B cell (primary cell): ENCODE measurements around the gene EHD4. TPM values are rescaled to one million over a fixed set of nuclear protein-coding genes. Genes with fewer than 3 reads are reported as not detected.

Source experiments
- ATAC-seq: fragments of 200-7000 bp; cut with Tn5 transposase; one replicate; pipeline ENCODE4 v1.10.0; 2021; ENCODE audit warnings: low read depth, mild to moderate bottlenecking, moderate number of reproducible peaks, moderate library complexity
- CTCF ChIA-PET: fragments of 350-600 bp; sonication (Branson Sonifier 250); formaldehyde crosslinking; loops from one replicate; lab custom pipeline; 2021; ENCODE audit warnings: antibody characterized with exemption, inconsistent platforms; lab: Charles Lee
- POLR2A ChIA-PET: fragments of 350-600 bp; sonication (Branson Sonifier 250); formaldehyde crosslinking; loops from one replicate; lab custom pipeline; 2021; ENCODE audit warnings: antibody characterized with exemption; lab: Charles Lee
- DNase-seq: peaks from one replicate; pipeline ENCODE4 v3.0.0; 2013
- H2AFZ ChIP-seq: 2 replicates; pipeline ENCODE4 v1.6.1; 2012; ENCODE audit warnings: mild to moderate bottlenecking, low read depth, low read length; ENCODE audit not compliant: insufficient read depth, poor library complexity, severe bottlenecking
- H3K27ac ChIP-seq, 2 donors: 1 replicate in 1 of 2; 2 replicates in 1 of 2; pipeline ENCODE4 v1.5.1; 2012 to 2013; ENCODE audit warnings: low read length in 2 of 2, mild to moderate bottlenecking in 2 of 2, moderate library complexity in 1 of 2
- H3K27me3 ChIP-seq, 4 experiments: fragments of 200-600 bp in 1 of 4; sonication (generic) in 1 of 4; replicated peaks in 1 of 4; 1 replicate in 2 of 4; 2 replicates in 2 of 4; pipeline versions ENCODE4 v1.6.1 to v1.7.0; 2013 to 2016; ENCODE audit warnings: low read length in 3 of 4, mild to moderate bottlenecking in 2 of 4, mixed read lengths in 1 of 4, moderate library complexity in 1 of 4; ENCODE audit not compliant: insufficient read depth in 4 of 4, control insufficient read depth in 3 of 4; ENCODE audit errors: control extremely low read depth in 1 of 4
- H3K36me3 ChIP-seq, 2 experiments: replicated peaks in 1 of 2; 1 replicate in 1 of 2; 2 replicates in 1 of 2; pipeline versions ENCODE4 v1.6.1 to v1.7.1; 2013; ENCODE audit warnings: low read length in 1 of 2; ENCODE audit not compliant: insufficient read depth in 2 of 2, control insufficient read depth in 1 of 2; ENCODE audit errors: control extremely low read depth in 1 of 2, extremely low read depth in 1 of 2
- H3K4me1 ChIP-seq, 2 donors: fragments of 200-600 bp in 1 of 2; sonication (generic) in 1 of 2; 1 replicate in 1 of 2; 2 replicates in 1 of 2; pipeline versions ENCODE4 v1.5.1 to v1.6.1; 2013 to 2017; ENCODE audit warnings: low read length in 2 of 2; ENCODE audit not compliant: control insufficient read depth in 2 of 2, insufficient read depth in 2 of 2
- H3K4me2 ChIP-seq: replicated peaks from 2 replicates; pipeline ENCODE3; 2012; ENCODE audit warnings: mild to moderate bottlenecking, low read depth, low read length; ENCODE audit not compliant: poor library complexity, severe bottlenecking
- H3K4me3 ChIP-seq, 5 experiments: fragments of 200-600 bp in 1 of 5; sonication (generic) in 1 of 5; 1 replicate in 3 of 5; 2 replicates in 2 of 5; pipeline versions ENCODE4 v1.5.1 to v1.7.0; 2011 to 2016; ENCODE audit warnings: low read length in 4 of 5, mild to moderate bottlenecking in 4 of 5, low read depth in 2 of 5, control low read depth in 1 of 5, moderate library complexity in 1 of 5; ENCODE audit not compliant: insufficient read depth in 1 of 5; ENCODE audit errors: control extremely low read depth in 1 of 5, extremely low read depth in 1 of 5
- H3K79me2 ChIP-seq: fragments of 200-600 bp; sonication (generic); one replicate; pipeline ENCODE4 v1.6.0; 2016; ENCODE audit warnings: low read length; ENCODE audit not compliant: control insufficient read depth, insufficient read depth
- H3K9ac ChIP-seq: fragments of 200-600 bp; sonication (generic); 2 replicates; pipeline ENCODE4 v1.6.1; 2017; ENCODE audit warnings: mild to moderate bottlenecking, low read length, moderate library complexity
- H3K9me3 ChIP-seq, 3 donors: one replicate each; pipeline versions ENCODE4 v1.6.1 to v1.7.1; 2013; ENCODE audit warnings: low read length in 2 of 3; ENCODE audit not compliant: control insufficient read depth in 2 of 3, insufficient read depth in 1 of 3; ENCODE audit errors: control extremely low read depth in 1 of 3
- H4K20me1 ChIP-seq: 2 replicates; pipeline ENCODE4 v1.6.0; 2012; ENCODE audit warnings: mild to moderate bottlenecking, low read length; ENCODE audit not compliant: insufficient read depth, control insufficient read depth, poor library complexity, severe bottlenecking
- H3K27ac Mint-ChIP-seq: one replicate; pipeline ENCODE4 v1.8.0; 2021; ENCODE audit warnings: mixed read lengths
- H3K27me3 Mint-ChIP-seq: one replicate; pipeline ENCODE4 v1.8.0; 2021; ENCODE audit warnings: mixed read lengths
- H3K4me1 Mint-ChIP-seq: one replicate; pipeline ENCODE4 v1.8.0; 2021; ENCODE audit warnings: mixed read lengths
- H3K4me3 Mint-ChIP-seq: one replicate; pipeline ENCODE4 v1.8.0; 2021; ENCODE audit warnings: mixed read lengths
- H3K9me3 Mint-ChIP-seq: one replicate; pipeline ENCODE4 v1.8.0; 2022; ENCODE audit warnings: mixed read lengths; ENCODE audit not compliant: insufficient read depth
- CTCF ChIP-seq: fragments of 200-600 bp; IDR thresholded peaks from one replicate; pipeline ENCODE4 v1.8.0; 2022; ENCODE audit warnings: antibody characterized with exemption, mild to moderate bottlenecking
- EZH2 ChIP-seq: IDR thresholded peaks from 2 replicates; pipeline ENCODE4 v1.6.1; 2012; ENCODE audit warnings: borderline replicate concordance, low read depth, mild to moderate bottlenecking, moderate library complexity, low read length; ENCODE audit not compliant: insufficient read depth, poor library complexity, severe bottlenecking
- whole genome bisulfite sequencing: methylation state at CpG from one replicate; pipeline ENCODE4 v1.1.5; 2013; ENCODE audit warnings: missing lambda C conversion rate; ENCODE audit not compliant: insufficient coverage; 5-methylcytosine and 5-hydroxymethylcytosine counted together
- intact Hi-C: fragments of 100-400 bp; cut with micrococcal nuclease; formaldehyde crosslinking; loops from one replicate; pipeline ENCODE4 v1.10.0; 2022
- polyA plus RNA-seq: library from polyadenylated mRNA; depleted of rRNA; stranded (reverse); fragments of >200 nt; gene quantifications from 2 replicates; pipeline ENCODE4 v1.2.3, GENCODE V29; 2012
- total RNA-seq, 2 donors: library from RNA; stranded (reverse); fragments of 120-200 nt in 1 of 2; gene quantifications; 1 replicate in 1 of 2; 2 replicates in 1 of 2; pipeline versions ENCODE4 v1.2.3 to v1.2.4, GENCODE V29; 2013 to 2022

Gene EHD4
- total and polyA plus RNA-seq, 2 donors (not counting 1 experiment from before 2014, with no cell fraction given) = 3.1 to 12.7 TPM

- H3K4me3 ChIP-seq = no peak overlapping the region
- DNase-seq = no peak
- H3K27ac ChIP-seq = no peak overlapping the region
- 83% methylated on average over 6 of the region's 6 CpGs for WGBS
- Mint-ChIP-seq H3K4me3 (no peak overlapping the region), H3K27ac (no peak overlapping the region), H3K27me3 (peaks cover 12% of the 10 kb centered on the region), H3K4me1 (peaks cover 8% of the 10 kb centered on the region), H3K9me3 (no peaks in the 10 kb centered on the region)
- H3K4me1 ChIP-seq = peaks cover 3 to 6% of the 10 kb centered on the region in 2 donors
- intact Hi-C loops = no loop called here
- H2AFZ ChIP-seq = no peak overlapping the region
- no peaks in the 10 kb centered on the region for H3K79me2 ChIP-seq
- no peaks in the 10 kb centered on the region for H4K20me1 ChIP-seq
- ChIA-PET CTCF (interaction anchor here (2.3 kb wide), 1 partner anchor 13 kb away, joined by 7 read pairs; no protein-coding TSS in a partner anchor), POLR2A (no interaction called here)
- H3K9ac ChIP-seq = no peak overlapping the region
- H3K36me3 ChIP-seq = no peaks in the 10 kb centered on the region
- H3K27me3 ChIP-seq = peaks cover 0 to 3% (median 0%) of the 10 kb centered on the region in 4 experiments
- TF ChIP-seq CTCF = no peak
- TF ChIP-seq EZH2 = no peak
- no peak overlapping the region for H3K4me2 ChIP-seq
- no peak for ATAC-seq
- no peaks in the 10 kb centered on the region for H3K9me3 ChIP-seq
Observed at GRCh38 chr15:42002333-42002732, 30.0 kb upstream of the EHD4 start.

- WGBS = 71% methylated on average over 3 of the region's 4 CpGs
- no peak overlapping the region for H3K9ac ChIP-seq
- no peaks in the 10 kb centered on the region for H3K36me3 ChIP-seq
Observed at GRCh38 chr15:42001236-42001635, 28.9 kb upstream of the EHD4 start.

More at GRCh38 chr15:42001236-42001635, 28.9 kb upstream of the EHD4 start:
- H3K4me3 Mint-ChIP-seq = no peak overlapping the region
- no peak for DNase-seq
- no peak overlapping the region for H3K4me2 ChIP-seq
- H3K9me3 Mint-ChIP-seq = no peaks in the 10 kb centered on the region
- intact Hi-C loops = no loop called here
- CTCF ChIA-PET = interaction anchor here (0.8 to 1.3 kb wide), 3 partner anchors 10 to 83 kb away, joined by 3 read pairs; no protein-coding TSS in a partner anchor
- H3K4me3 ChIP-seq = no peak overlapping the region
- H3K27ac ChIP-seq = no peak overlapping the region
- peaks cover 3 to 6% of the 10 kb centered on the region in 2 donors for H3K4me1 ChIP-seq
- no peak overlapping the region for H3K27ac Mint-ChIP-seq
- H3K79me2 ChIP-seq = no peaks in the 10 kb centered on the region
- peaks cover 0 to 3% (median 0%) of the 10 kb centered on the region in 4 experiments for H3K27me3 ChIP-seq
- H4K20me1 ChIP-seq = no peaks in the 10 kb centered on the region
- TF ChIP-seq EZH2 (no peak), CTCF (no peak)
- no peaks in the 10 kb centered on the region for H3K9me3 ChIP-seq
- no peak overlapping the region for H2AFZ ChIP-seq
- ATAC-seq = no peak
- POLR2A ChIA-PET = no interaction called here
- H3K4me1 Mint-ChIP-seq = peaks cover 8% of the 10 kb centered on the region
- peaks cover 12% of the 10 kb centered on the region for H3K27me3 Mint-ChIP-seq
